GM18870 (cell line): ENCODE data around the gene ITIH3.

ENCODE experiments used
- ATAC-seq: cut with Tn5 transposase; IDR thresholded peaks from one replicate; pipeline ENCODE4 v1.9.1; 2021; ENCODE audit warnings: moderate library complexity; ENCODE audit not compliant: unreplicated experiment

The ITIH3 gene

DNA sequence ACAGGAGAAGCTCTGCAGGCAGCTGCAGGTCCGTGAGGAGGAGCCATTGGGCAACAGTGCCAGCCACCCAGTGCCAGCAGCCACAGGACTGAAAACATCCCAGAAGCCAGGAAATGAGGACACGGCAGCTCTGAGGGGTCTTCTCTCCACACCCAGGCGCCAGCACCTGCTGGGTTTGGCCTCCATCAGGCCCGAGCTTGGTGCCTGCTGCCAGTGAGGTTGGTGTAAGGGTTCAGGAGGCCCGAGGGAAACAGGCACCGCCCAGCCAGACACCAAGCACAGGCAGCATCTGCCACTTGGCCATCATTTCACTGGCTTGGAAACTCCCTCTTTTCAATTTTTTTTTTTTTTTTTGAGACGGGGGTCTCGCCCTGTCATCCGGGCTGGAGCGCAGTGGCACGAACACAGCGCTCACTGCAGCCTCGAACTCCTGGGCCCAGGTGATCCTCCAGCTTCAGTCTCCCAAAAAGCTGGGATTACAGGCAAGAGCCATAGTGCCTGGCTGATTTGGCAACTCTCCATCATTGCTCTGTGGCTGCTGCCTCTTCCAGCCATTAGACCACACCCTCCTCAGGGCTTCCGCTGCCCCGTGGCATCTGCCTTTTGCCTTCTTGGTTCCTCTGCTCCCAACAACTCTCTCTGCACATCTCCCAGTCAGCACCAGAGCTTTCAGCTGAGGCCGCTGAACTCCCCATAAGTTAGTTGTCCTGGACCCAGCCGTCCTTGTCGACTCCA lies 1.5 kb upstream of the ITIH3 start:
- no peak for ATAC-seq

DNA sequence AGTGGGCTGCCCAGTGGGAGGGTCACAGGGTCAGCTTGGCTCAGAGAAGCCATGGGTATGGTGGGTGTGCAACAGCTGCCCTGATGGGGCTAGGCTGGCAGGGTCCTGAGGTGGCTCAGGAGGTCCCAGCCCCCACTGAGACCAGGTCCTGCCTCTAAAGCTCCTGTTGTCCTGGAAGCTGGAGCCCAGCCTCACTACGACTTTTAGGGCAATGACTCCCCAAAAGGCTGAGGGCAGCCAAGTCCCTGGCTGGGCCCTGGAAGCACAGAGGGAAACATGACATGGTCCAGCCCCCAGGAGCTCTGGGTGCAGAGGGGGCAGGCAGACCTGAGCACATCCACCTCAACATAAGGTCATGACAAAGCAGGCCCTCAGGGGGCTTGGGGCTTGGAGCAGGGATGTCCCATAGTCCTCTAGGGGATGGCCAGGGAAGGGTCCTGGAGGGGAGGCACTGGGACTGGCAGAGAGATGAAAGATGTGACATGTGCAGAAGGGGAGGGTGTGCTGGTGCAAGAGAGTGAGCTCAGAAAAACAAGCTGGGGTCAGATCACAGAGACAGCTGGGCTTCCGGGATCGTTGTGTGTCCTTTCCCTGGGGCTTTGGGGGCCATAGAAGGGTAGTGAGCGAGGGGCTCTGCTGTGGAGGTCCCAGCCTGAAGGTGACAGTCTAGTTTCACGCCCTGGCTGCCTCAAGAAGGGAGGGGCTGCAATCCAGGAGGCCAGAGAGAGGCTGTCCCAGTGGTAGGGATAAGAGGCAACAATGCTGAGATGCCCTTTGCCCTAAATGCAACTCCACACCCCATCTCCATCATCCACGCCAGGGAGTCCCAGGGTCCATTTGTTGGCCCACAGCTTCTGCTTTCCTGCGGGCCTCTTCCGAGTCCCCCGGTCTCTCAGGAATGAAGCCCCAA lies 639 bp upstream of the ITIH3 start:
- no peak for ATAC-seq

DNA sequence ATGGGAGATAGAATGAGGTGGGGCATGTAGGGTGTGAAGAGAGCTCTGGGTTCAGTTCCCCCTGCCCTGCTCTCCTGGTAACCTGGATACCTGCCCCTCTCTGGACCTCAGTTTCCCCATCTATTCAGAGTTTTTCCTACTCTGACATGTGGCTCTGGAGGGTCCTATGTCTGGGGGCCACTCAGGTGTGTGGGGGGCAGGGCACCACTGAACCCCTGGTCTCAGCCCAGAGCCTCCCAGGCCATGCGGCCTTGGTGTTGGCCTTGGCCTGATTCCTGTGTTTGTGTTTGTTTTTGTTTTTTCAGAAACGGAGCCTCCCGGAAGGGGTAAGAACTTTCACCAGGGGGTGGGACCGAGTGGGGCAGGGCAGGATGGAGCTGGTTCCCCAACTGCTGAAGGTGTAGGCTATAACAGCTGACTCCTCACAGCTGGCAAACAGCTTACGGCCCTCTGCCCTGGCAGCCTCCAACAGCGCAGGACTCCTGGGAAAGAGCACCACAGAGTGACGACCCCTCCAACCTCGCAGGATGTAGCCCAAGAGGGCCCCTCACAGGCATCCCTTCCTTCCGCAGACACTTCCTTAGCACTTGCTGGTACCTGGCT lies 803 bp downstream of the ITIH3 start:
- ATAC-seq: no peak

DNA sequence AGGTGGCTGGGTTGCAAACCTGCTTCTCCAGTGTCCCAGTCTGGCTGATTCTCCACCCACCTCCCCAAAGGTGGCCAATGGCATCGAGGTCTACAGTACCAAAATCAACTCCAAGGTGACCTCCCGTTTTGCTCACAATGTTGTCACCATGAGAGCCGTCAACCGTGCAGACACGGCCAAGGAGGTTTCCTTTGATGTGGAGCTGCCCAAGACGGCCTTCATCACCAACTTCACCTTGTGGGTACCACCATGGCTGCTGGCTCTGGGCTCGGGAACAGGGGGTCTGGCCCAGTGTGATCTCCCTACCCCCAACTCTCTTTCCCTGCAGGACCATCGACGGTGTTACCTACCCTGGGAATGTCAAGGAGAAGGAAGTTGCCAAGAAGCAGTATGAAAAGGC lies 1.8 kb downstream of the ITIH3 start:
- no peak for ATAC-seq

DNA sequence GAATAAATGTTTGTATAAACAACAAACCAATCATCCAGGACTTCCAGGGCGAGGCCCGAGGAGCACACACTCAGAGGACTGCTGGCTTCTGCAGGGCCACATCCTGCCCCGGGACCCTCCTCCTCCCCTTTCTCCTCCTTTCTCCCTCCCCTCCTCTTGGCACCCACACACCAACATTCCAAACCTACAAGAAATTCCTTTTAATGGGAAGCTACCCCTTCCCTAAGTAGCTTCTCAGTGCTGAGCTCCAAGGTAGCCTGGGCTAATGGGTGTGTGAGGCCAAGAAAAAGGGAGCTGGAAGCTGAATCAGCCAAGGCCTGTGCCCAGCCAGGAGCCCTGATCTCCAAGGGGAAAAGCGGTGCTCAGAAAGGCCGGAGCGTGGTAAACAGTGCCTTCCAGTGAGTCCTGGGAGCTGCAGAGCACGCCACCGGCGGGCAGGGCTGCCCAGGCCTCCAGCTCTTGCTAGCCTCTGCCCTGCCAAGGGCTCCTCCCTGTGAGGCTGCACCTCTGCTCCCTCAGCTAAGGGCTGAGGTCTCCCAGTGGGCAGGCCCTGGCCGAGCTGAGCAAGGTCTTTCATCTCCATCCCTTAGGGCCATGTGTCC lies 3.9 kb downstream of the ITIH3 start:
- ATAC-seq: no peak

DNA sequence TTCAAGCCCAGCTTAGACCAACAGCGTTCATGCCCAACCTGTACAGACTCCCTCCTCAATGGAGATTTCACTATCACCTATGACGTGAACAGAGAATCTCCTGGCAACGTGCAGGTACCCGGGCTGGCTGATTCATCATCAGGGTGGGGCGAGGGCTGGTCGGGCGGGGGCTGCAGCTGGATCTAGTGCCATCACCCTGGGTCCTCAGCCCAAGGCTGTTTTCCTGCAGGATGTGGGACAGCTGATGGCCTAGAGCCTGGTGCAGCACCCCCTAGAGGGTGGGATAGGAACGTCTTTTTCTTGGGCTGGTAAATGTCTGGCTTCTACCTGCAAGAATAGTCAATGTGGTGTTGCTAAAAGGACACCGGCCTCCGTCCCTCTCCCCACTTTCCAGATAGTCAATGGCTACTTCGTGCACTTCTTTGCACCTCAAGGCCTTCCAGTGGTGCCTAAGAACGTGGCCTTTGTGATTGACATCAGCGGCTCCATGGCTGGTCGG lies 4.4 kb downstream of the ITIH3 start:
- no peak for ATAC-seq

DNA sequence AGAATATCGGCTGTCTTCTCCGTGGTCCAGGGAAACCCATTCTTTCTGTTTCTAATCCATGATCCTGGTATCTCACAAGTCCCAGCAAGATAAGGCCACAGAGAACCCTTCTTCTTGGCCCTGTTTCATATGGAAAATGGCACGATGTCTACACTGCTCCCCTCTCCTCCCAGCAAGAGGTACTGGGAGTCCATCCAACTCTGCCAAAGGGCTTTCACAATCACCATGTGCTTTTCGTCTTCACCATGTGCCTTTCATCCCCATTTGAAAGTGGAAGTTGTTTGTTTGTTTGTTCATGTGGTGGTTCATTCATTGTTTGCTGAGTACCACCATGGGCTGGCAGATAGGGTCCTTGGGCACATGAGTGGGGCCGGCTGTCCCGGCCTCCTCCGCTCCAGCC lies 5.5 kb downstream of the ITIH3 start:
- no peak for ATAC-seq

DNA sequence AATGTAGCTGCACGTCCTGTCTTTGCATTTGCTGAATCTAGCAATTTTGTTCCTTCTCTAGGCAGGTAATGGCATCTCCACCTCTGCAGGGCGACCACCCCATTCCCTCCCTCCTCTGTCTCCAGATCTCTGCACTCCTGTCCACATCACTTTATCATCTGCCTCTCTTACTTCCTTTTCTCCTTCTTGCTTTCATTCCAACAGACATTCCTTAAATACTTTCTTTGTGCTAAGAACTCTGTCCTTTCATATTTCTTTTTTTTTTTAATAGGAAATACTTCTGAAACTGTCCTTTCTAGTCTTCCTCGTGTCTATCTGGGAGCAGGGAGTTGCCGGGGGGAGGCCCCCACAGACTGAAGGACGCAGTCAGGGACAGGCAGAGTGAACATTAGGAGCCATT lies 7.2 kb downstream of the ITIH3 start:
- no peak for ATAC-seq

DNA sequence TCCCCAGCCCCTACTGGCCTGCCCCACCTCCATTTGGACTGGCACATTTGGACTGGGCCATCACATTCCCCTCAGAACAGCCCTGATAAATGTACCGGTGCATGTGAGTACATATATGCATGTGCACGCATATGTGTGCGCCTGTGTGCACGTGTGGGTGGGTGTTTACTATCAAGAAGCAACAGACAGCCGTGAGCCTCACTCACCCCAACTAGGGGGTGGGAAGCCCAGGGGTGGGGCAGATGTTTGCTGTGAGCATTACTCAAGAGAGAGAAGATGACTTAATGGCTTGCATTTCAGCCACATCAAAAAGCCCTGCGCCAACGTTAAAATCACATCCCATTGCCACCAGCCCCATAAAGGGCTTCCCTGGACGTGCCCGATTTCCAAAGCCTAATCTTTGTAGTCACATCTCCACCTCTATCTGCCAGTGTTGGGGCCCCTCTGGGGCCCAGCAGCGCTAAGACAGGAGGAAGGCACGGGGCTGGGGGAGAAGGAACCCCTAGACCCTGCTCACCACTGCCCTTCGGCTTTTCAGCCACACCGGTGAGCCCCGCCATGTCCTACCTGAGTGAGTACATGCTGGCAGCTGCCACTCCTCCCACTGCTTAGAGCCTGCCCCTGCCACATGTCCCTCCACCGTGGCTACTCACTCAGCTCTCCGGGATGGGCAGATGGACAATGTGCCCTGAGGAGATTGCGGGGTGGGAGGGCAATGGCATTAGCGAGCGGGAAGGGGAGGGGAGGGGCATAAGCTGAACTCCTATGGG lies 10.9 kb downstream of the ITIH3 start:
- ATAC-seq: no peak

DNA sequence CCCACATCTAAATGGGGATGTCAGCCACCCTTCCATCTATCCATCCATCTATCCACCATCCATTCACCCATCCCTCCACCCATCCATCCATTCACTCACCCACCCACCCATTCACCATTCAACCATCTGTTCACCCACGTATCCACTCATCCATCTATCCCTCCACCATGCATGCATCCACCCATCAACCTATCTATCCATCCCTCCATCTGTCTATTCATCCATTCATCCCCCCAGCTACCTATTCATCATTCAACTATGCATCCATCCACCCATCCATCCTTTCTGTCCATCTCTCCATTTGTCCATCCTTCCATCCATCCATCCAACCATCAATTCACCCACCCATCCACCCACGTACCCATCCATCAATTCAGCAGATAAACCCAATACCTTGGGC lies 14.6 kb downstream of the ITIH3 start:
- ATAC-seq: no peak

DNA sequence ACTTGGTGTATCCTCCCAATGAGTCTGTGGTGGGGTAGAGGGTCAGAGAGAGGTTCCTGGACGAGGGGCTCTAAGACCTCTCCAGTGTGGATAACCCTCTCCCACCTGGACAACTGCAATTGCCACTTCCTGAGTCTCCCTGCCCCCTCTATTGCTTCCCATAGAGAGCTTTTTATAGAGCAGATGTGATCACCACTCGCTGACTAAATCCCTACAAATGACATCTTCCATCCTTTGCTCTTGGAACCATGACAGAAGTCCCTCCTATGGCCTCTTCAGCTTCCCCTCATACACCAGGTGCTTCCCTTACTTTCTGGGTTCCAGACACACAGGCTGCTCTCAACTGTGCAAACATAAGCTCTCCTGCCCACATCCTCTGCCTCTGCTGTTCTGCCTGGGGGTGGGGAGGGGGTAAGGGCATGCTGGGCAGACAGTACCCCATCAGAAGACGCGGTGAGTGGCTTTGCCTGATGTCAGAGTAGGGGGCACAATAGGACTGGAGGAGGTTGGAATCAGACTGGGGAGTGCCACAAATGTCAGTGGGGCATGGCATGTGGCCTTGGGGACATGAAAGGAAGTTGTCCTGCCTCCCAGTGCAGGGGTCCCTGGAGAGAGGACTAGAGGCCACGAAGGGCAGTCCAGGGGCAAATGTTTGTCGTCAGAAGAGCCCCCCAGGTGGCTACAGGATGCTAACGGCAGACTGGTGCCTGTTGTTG lies 15.2 kb downstream of the ITIH3 start:
- no peak for ATAC-seq

DNA sequence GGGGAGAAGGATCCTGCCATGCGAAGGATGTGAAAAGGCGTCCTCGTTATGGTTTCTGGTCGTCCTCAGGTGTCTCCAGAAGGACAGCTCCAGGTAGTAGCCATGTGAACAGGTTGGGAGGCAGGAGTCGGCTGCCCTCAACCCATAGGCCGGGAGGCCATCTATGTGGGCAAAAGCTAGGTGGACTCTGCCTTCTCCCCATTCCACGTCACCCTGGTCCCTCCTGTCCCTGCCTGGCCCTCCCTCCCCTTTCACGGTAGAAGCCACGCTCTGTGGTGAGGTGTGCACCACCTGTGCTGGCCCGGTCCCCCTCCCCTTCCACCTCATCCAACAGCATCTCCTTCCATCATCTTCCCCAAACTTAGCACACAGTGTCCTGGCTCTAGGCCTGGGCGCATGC lies 16.3 kb downstream of the ITIH3 start:
- no peak for ATAC-seq

DNA sequence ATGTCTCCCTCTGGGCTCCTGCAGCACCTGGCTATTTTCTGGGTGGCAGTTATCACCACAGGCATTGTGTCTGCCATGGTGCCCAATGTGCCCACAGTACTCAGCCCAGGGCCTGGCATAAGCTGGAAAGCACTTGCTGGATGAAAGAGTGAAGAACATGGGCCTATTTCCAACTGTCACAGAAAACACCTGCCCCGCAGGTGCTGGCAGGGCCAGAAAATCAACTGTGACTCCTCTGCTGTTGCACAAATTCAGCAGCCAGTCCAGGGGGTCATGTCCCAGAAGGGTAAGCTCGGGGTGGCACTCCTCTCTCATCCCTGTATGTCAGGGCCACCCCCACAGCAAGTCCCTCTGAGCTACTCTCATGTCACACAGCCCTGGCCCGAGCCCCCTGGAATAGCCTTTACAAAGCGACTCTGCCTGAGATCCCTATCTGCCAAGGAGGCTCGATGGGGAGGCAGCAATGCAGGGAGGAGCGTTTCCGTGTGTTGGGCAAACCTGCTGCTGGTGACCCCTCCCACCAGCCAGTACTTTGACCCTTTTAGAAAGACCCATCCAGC lies 16.9 kb downstream of the ITIH3 start:
- ATAC-seq: no peak

DNA sequence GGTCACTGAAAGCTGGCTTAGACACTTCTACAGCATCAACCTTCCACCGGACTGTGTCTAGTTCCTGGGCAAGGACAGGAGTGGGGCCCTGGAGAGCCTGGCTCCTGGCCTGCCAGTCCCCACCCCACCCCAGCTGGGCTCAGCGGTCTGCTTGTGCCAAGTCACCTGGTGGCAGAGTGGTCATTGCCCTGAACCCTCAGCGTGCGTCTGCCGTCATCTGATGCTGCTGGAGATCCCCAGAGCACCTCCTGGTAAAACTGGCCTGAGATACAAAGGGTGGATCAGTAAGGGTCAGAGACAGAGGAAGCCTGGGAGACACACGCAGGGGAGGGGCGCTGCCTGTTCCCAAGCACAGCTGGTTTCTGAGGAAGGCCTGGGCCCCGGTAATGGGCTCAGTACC lies 19.2 kb downstream of the ITIH3 start:
- ATAC-seq: no peak

DNA sequence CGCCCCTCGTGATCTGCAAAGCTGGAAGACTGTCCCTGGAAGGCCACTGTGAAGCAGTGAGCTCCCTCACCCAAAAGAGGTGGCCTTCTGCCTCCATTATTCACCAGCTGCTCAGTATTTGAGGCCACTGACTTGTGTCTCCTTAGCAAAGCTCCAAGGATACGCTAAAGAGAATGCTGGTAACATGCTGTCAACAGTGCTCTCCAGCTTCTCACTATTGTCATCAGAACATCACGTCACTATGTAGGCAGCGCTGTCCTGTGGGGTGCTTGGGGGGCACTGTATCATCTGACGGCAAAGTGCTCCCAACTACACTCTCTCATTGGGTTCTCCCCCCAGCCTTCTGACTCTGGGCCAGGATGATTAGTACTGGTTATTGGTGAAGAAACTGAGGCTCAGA lies 21.6 kb downstream of the ITIH3 start:
- no peak for ATAC-seq

DNA sequence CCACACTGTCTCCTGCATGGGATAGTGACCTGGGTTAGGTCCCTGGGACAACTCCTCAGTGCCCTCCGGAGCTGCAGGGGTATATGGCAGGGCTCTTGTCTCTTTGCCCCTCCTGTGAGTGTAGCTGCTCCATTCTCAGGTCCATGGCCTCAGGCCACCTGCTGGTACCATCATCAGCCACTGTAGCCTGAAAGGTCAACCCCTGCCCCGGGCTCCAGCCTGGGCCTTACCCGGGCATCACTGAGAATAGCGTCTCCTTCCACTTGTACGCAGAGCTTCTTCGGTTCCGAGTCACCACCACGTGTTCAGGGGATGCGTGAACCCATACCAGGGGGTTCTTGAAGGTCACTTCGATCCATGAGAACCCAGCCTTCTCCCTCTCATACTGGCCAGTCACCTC lies 22.1 kb downstream of the ITIH3 start:
- ATAC-seq: no peak

DNA sequence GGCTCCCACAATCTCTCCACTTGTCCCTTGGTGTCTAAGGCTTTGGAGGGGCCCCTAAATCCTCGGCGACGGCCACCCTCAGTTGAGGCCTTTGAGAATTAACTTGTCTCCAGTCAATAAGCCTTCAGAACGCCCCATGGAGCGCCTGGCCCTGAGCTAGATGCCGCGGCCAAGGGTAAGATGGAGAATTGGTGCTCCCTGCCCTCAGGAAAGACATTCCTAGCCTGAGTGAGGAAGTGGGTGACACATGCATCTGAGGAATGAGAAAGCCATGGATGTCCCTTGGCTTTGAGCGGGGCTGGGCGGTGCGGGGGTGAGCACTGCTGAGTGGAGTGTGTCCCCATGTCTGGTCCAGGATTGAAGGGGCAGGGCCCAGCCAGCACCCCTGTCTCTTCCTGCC lies 22.6 kb downstream of the ITIH3 start:
- no peak for ATAC-seq

DNA sequence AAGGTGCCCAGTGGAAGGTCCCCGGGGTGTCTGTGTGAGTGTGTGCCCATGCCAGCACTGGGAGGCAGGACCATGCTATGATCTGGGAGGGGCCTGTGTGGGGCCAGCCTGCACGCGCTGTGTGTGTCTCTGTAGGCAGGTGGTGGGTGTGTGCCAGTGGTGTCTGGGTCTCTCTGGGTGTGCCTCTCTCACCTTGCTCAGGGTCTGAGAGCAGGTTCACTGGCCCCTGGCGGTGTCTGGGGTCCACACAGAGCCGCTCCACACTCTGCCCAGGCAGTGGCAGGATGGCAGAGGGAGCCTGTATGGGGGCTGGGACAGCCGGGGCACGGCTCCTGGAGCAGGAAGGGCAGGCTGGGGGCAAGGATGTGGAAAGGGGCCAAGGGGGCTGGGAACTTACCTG lies 23.3 kb downstream of the ITIH3 start:
- ATAC-seq: no peak

DNA sequence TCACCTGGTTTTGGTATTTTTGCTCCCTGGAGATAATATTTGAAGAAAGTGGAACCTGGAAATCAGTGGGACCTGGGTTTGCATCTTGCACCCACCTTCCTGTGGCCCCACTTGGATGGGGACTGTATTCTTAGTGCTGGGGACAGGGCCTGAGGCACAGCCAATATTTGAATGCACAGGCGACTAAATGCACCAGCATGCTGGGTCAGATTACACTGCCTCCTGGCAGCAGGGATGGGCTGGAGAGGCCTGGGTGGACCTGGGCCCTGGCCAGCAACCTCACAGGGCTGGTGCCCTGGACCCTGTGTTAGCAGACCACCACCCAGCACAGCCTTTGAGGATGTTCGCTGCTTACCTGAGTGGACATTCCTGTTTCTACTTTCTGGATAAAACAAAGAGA lies 25.3 kb downstream of the ITIH3 start:
- ATAC-seq: no peak

DNA sequence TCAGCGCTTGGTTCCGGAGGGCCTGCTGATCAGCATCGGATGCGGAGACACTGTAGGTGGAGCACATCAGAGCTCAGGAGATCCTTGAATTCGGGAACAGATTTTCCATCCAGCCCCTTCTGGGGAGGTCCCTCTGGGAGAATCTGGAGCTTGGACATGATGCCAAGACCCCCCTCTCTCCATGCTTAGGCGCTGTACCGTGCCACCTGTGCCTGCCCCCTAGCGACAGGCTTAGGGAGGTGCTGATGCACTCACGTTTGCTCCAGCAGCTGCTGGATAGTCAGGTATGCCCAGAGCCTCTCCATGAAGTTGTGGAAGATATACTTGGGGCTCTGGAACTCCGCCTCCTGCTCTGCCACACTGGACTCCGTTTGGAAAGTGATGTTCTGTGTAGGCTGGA lies 26.1 kb downstream of the ITIH3 start:
- ATAC-seq: no peak
